ENCODE results near the gene GNB3.

DNA sequence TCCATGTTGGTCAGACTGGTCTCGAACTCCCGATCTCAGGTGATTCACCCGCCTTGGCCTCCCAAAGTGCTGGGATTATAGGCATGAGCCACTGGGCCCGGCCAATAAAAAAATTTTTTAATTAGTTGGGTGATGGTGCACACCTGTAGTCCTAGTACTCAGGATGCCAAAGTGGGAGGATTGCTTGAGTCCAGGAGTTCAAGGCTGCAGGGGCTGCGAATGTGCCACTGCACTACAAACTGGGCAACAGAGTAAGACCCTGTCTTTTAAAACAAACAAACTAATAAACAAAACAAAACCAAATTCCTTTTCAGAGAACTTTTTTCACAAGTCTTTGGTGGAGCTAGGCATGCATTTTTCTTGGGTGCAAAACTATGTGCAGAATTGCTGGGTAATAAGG, 42.5 kb downstream of the GNB3 start:
- TF ChIP-seq, protein P1, sequence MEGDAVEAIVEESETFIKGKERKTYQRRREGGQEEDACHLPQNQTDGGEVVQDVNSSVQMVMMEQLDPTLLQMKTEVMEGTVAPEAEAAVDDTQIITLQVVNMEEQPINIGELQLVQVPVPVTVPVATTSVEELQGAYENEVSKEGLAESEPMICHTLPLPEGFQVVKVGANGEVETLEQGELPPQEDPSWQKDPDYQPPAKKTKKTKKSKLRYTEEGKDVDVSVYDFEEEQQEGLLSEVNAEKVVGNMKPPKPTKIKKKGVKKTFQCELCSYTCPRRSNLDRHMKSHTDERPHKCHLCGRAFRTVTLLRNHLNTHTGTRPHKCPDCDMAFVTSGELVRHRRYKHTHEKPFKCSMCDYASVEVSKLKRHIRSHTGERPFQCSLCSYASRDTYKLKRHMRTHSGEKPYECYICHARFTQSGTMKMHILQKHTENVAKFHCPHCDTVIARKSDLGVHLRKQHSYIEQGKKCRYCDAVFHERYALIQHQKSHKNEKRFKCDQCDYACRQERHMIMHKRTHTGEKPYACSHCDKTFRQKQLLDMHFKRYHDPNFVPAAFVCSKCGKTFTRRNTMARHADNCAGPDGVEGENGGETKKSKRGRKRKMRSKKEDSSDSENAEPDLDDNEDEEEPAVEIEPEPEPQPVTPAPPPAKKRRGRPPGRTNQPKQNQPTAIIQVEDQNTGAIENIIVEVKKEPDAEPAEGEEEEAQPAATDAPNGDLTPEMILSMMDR (conservative IDR thresholded peaks at IDR 0.05 in 1 of 2, IDR thresholded peaks at IDR 0.05 in 1 of 2; ENCODE audit: extremely low read depth in 1 of 2, insufficient read depth in 1 of 2, low read depth in 1 of 2, low read length in 2 of 2): no peak
- no peak for TF ChIP-seq EZH2 (IDR thresholded peaks at IDR 0.05; ENCODE audit: borderline replicate concordance, low read length)

Data from mammary epithelial cell (primary cell).